Activated CD4-positive, alpha-beta T cell treated with anti-CD3 and anti-CD28 coated beads for 1 hour (primary cell): ENCODE data around the gene IFI27L1.

Experiments
- DNase-seq: peaks from one replicate; pipeline ENCODE4 v3.0.0-alpha.2; 2020

Gene IFI27L1, protein sequence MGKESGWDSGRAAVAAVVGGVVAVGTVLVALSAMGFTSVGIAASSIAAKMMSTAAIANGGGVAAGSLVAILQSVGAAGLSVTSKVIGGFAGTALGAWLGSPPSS

GRCh38 chr14:94080621-94081385 lies at the start of gene IFI27L1, which contains the start of gene DDX24:
TSS of gene IFI27L1 (plus strand) at chr14:94081310. CDS start at chr14:94096938, 15,628 bp downstream.
TSS of gene DDX24 (minus strand) at chr14:94081202. CDS start at chr14:94079742, 1,460 bp downstream.
- peak; percentile 94 for DNase-seq

DNA sequence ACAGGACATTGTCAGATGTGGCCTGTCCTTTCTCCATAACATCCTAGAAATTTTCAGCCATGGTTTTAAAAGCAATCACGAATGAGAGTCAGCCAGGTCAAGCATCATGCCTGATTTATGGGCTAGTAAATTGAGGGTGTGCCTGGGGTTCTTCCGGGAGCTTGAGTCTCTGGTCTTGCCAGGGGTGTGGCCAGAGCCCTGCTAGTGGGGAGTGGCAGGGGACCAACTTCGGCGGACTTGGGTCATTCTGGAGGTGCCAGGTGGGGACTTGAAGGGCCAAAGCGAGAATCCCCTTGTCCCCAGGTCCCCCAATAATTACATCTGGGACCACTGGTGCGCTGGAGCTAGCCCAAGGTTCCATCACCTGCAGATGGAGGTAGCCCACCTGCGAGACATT lies 49.2 kb upstream of the IFI27L1 start:
- DNase-seq: no peak

- DNase-seq: no peak
These were observed 46.2 kb upstream of the IFI27L1 start for GRCh38 chr14:94034886-94035285.

DNA sequence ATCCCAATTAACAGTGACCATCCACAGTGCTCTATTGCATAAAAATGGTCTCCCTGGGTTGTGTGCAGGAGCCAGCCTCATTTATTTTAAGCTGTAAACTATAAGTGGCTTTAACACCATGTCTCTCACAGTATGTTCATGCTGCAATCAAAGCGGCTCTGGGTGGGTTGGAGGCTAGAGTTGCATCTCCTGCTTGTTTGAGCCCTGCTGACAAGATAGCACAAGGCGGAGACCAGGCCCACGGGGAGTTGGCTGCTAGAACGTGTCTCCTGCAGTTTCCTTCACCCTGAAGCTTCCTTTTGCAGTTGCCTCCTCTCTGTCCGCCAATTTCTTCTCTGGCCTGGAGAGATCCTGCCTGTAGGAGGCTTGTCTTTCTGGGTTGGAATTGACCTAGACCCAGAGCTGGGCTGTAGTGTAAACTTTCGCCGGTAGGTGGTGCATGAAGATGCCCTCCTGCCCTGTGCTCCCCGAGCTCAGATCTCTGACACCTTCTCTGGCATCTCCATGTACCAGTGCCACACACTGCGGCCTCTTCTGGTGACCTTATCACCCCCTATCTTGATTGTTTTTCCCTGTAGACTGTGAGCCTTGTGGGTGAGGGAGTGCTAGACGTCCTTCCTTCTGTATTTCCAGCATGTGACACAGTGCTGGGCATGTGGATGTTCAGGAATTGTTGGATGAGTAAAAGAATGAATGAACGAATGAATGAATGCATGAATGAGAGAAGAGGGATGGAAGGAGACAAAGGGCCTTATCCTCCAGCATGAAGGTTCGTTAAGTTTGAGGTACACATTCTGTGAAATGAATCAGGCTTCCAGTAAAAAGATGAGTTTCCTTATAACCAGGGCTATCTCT lies 44.6 kb upstream of the IFI27L1 start:
- peak; percentile 58 for DNase-seq

DNA sequence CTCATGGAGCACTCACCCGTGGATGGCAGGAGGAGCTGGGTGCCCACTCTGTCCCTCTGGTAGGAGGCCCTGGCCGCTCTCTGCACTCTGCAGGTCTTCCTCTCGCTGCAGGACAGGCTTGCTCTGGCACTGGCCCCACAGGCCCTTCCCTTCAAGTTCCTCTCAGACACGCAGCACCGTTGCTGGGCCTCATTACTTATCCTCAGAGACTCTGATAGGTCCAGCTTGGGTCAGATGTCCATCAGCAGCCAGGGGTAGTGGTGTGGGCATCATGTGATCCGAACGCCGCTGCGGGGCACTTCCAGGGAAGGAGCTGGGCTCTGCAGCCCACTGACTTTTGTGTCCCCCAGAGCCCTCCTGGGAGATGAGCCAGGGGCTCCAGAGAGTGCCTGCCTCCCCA lies 43.2 kb upstream of the IFI27L1 start:
- no peak for DNase-seq

DNA sequence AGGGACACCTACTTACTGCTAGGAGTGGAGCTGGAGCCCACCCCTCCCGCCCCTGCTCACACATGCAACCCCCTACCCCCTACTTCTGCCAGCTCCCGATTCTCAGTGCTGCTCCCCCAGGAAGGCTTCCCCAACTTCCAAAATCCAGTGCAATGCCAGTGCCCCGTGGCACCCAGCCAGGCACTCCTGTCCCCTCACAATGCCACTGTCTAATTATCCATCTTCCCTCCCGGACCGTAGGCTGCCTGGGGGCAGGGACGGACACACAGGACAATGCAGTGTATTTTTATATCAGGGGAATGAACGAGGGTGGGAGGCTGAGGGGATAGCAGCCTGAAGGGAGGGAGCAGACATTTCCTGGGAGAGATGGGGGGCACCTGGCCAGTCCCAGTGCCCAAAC lies 42.6 kb upstream of the IFI27L1 start:
- no peak for DNase-seq

- DNase-seq: no peak
These were observed 42.0 kb upstream of the IFI27L1 start for GRCh38 chr14:94038921-94039629.

DNA sequence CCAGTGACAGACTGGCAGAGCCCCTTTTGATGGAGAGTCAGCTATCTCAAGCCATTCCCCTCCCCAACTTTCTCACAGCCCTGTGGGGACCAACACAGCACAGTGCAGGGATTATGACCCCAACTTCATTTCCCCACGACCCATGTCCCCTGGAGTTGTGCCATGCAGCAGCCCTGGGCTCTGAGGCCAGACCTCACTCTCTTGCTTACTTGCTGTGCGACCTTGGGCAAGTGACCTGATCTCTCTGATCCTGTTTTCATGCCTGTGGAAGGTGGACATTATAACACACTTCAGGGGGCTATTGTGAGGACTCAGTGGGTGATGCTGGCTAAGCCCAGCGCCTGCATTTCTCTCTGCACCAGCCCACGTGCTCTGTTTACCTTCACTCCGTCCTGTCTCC lies 40.9 kb upstream of the IFI27L1 start:
- no peak for DNase-seq

- no peak for DNase-seq
These were observed 40.3 kb upstream of the IFI27L1 start for GRCh38 chr14:94040796-94041195.

- no peak for DNase-seq
These were observed 39.4 kb upstream of the IFI27L1 start for GRCh38 chr14:94041551-94042346.

- no peak for DNase-seq
These were observed 38.5 kb upstream of the IFI27L1 start for GRCh38 chr14:94042433-94043091.

GRCh38 chr14:94043111-94043755 lies 37.9 kb upstream of the IFI27L1 start:
- no peak for DNase-seq

- DNase-seq: no peak
These were observed 37.2 kb upstream of the IFI27L1 start for GRCh38 chr14:94043756-94044475.

DNA sequence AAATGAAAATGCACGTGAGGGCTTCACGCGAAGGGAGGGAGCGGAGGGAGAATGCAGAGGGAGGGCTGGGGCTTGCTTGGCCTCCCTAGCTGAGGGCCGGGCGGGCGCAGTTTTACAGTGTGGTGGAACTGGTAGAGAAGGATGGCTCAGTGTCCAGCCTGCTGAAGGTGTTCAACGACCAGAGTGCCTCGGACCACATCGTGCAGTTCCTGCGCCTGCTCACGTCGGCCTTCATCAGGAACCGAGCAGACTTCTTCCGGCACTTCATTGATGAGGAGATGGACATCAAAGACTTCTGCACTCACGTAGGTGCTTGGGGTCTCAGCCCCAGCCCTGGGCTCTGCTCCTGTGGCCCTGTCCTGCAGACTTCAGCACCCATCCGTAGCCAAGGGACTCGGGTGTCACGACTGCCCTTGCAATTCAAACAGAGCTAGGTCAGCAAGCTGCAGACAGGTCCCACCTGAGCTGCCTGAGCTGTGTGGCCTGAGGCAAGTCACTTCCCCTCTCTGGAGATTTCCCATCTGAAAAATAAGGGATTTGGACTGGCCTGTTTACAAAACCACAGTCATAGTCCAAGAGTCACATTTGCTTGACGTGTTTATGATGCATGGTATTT lies 36.5 kb upstream of the IFI27L1 start:
- DNase-seq: no peak

DNA sequence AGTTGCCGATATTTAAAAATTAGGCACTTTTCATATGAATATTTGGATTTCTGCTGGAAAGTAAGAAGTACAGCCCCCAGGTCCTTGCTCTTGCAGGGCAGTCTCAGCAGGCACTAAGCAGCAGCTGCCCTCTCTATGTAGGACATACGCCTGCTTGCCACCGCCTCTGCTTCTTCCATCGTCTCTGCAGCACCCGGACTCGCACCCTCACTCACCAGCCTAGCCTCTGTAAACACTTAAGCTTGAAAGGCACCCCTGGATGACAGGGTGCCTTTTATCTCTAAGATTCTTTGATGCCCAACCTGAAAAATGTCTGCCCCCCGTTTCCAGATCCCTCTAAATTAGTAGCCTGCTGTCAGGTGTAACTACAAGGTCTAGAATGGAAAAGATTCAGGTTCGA lies 36.0 kb upstream of the IFI27L1 start:
- no peak for DNase-seq

- DNase-seq: no peak
These were observed 35.4 kb upstream of the IFI27L1 start for GRCh38 chr14:94045563-94046345.

DNA sequence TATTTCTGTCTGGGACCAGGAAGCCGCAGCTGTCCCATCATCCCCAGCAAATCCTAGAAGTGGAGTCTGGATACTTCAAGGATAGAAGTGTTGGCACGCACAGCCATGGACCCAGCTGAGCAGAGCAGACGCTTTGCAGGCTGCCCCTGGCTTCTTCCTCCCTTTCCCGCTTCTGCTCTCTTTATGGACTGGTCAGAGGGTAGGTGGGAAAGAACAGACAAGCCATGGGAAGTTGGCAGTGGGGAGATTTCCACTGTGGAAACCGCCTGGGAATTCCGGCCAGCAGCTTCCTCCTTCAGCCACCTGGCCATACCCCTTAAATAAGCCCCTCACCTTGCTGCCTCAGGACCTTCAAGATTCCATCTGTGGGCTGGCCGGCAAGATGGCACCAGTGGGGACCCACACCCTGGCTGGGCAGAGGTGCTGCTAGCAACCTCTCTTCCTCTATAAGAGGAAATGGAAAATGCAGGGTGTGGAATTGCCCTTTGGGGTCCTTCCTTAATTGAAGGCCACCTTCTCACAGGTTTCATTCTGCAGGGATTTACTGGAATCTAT lies 34.3 kb upstream of the IFI27L1 start:
- DNase-seq: no peak

DNA sequence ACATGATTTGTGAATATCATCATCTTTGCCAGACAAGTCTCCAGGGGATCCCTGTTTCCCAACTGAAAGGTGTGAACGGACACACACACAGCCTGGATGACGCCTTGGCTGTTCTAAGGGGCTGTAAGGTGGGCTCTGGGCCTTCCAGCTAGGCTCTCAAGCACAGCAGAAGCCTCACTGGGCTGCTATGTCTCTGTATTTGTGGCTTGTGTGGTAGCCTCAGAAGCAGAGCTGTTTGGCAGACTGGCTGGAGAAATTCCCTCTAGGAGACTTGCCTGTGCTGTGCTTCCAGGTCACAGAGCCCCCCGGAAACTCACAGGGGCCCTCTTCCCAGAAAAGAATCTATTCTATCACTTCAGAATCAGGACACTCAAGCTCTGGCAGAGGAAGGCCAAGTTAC lies 33.5 kb upstream of the IFI27L1 start:
- no peak for DNase-seq
